H9 (cell line): ENCODE measurements around the gene TGDS. TPM values are rescaled to one million over a fixed set of nuclear protein-coding genes. Genes with fewer than 3 reads are reported as not detected.
"Not testable (repeated sequence)": the region's sequence is repeated elsewhere in the genome, so short reads cannot be mapped to it uniquely, and the experiment has no call there.

Source experiments
- DNase-seq: peaks from one replicate; pipeline ENCODE4 v3.0.0-alpha.2; 2017
- H2AFZ ChIP-seq: one replicate; pipeline ENCODE4 v1.6.1; 2013; ENCODE audit warnings: mild to moderate bottlenecking, low read length, control low read depth, moderate library complexity
- H2AK5ac ChIP-seq: 2 replicates; pipeline ENCODE4 v1.6.1; 2013; ENCODE audit warnings: low read length, control low read depth, mixed read lengths; ENCODE audit not compliant: insufficient read length
- H2BK120ac ChIP-seq: one replicate; pipeline ENCODE4 v1.6.1; 2013; ENCODE audit warnings: low read depth, mild to moderate bottlenecking, low read length, control low read depth, inconsistent platforms; ENCODE audit not compliant: poor library complexity, severe bottlenecking
- H2BK12ac ChIP-seq: 2 replicates; pipeline ENCODE4 v1.6.1; 2013; ENCODE audit warnings: low read length, control low read depth, mixed read lengths, low read depth; ENCODE audit not compliant: insufficient read length
- H2BK15ac ChIP-seq: 2 replicates; pipeline ENCODE4 v1.6.1; 2013; ENCODE audit warnings: low read depth, low read length, control low read depth
- H2BK20ac ChIP-seq: one replicate; pipeline ENCODE4 v1.6.1; 2013; ENCODE audit warnings: low read depth, mild to moderate bottlenecking, low read length, control low read depth, inconsistent platforms; ENCODE audit not compliant: poor library complexity, severe bottlenecking
- H2BK5ac ChIP-seq: 2 replicates; pipeline ENCODE4 v1.6.1; 2013; ENCODE audit warnings: low read length, control low read depth, mixed read lengths; ENCODE audit not compliant: insufficient read length
- H3K14ac ChIP-seq: 2 replicates; pipeline ENCODE4 v1.6.1; 2013; ENCODE audit warnings: low read length, control low read depth; ENCODE audit not compliant: insufficient read depth
- H3K18ac ChIP-seq: 2 replicates; pipeline ENCODE4 v1.6.1; 2013; ENCODE audit warnings: low read depth, mild to moderate bottlenecking, mixed read lengths, low read length, control low read depth; ENCODE audit not compliant: insufficient read length
- H3K23ac ChIP-seq: 2 replicates; pipeline ENCODE4 v1.6.1; 2013; ENCODE audit warnings: low read length, control low read depth, mixed read lengths, low read depth; ENCODE audit not compliant: insufficient read length
- H3K23me2 ChIP-seq: 2 replicates; pipeline ENCODE4 v1.6.1; 2013; ENCODE audit warnings: low read depth, mild to moderate bottlenecking, mixed read lengths, low read length, control low read depth; ENCODE audit not compliant: insufficient read length, poor library complexity, severe bottlenecking
- H3K27ac ChIP-seq: 2 replicates; pipeline ENCODE4 v1.5.1; 2013; ENCODE audit warnings: low read length, control low read depth, mixed read lengths, low read depth; ENCODE audit not compliant: insufficient read length
- H3K27me3 ChIP-seq: 2 replicates; pipeline ENCODE4 v1.6.1; 2013; ENCODE audit warnings: low read length, control low read depth, inconsistent platforms; ENCODE audit not compliant: insufficient read depth
- H3K4ac ChIP-seq: 2 replicates; pipeline ENCODE4 v1.6.1; 2013; ENCODE audit warnings: low read depth, mild to moderate bottlenecking, control low read depth, inconsistent platforms, low read length, moderate library complexity
- H3K4me1 ChIP-seq: 2 replicates; pipeline ENCODE4 v1.6.1; 2013; ENCODE audit warnings: low read length, control low read depth, inconsistent platforms; ENCODE audit not compliant: insufficient read depth
- H3K4me2 ChIP-seq: 2 replicates; pipeline ENCODE4 v1.6.1; 2013; ENCODE audit warnings: low read length, control low read depth, mixed read lengths; ENCODE audit not compliant: insufficient read length, insufficient read depth
- H3K56ac ChIP-seq: 2 replicates; pipeline ENCODE4 v1.6.1; 2013; ENCODE audit warnings: low read depth, mild to moderate bottlenecking, mixed read lengths, low read length, control low read depth; ENCODE audit not compliant: insufficient read length
- H3K79me1 ChIP-seq: 2 replicates; pipeline ENCODE4 v1.6.1; 2013; ENCODE audit warnings: low read depth, mild to moderate bottlenecking, moderate library complexity, low read length, control low read depth, inconsistent platforms; ENCODE audit not compliant: insufficient read depth, poor library complexity, severe bottlenecking
- H3K79me2 ChIP-seq: 2 replicates; pipeline ENCODE4 v1.6.1; 2013; ENCODE audit warnings: low read length, control low read depth, inconsistent platforms; ENCODE audit not compliant: insufficient read depth
- H3K9ac ChIP-seq: 2 replicates; pipeline ENCODE4 v1.6.1; 2013; ENCODE audit warnings: low read length, control low read depth, mixed read lengths; ENCODE audit not compliant: insufficient read length; ENCODE audit errors: extremely low read depth
- H3K9me3 ChIP-seq: one replicate; pipeline ENCODE4 v1.6.1; 2013; ENCODE audit warnings: low read depth, low read length, inconsistent platforms; ENCODE audit not compliant: control insufficient read depth
- H3T11ph ChIP-seq: one replicate; pipeline ENCODE4 v1.6.1; 2013; ENCODE audit warnings: mild to moderate bottlenecking, low read length, control low read depth, inconsistent platforms
- H4K20me1 ChIP-seq: one replicate; pipeline ENCODE4 v1.6.1; 2013; ENCODE audit not compliant: control insufficient read depth, insufficient read length, insufficient read depth
- H4K5ac ChIP-seq: 2 replicates; pipeline ENCODE4 v1.6.1; 2013; ENCODE audit warnings: low read depth, mild to moderate bottlenecking, mixed read lengths, low read length, control low read depth; ENCODE audit not compliant: insufficient read length
- H4K8ac ChIP-seq: replicated peaks from 2 replicates; pipeline ENCODE4 v1.6.1; 2013; ENCODE audit warnings: low read length, control low read depth, mixed read lengths, low read depth; ENCODE audit not compliant: insufficient read length
- H4K91ac ChIP-seq: 2 replicates; pipeline ENCODE4 v1.6.1; 2013; ENCODE audit warnings: low read depth, mild to moderate bottlenecking, moderate library complexity, mixed read lengths, low read length, control low read depth; ENCODE audit not compliant: insufficient read length
- H3K27ac Mint-ChIP-seq, 3 experiments: 2 replicates in 2 of 3; 3 replicates in 1 of 3; pipeline ENCODE4 v1.8.0; 2020 to 2021; ENCODE audit warnings: mixed read lengths in 3 of 3, mild to moderate bottlenecking in 1 of 3, moderate library complexity in 1 of 3
- H3K27me3 Mint-ChIP-seq: 2 replicates; pipeline ENCODE4 v1.8.0; 2021; ENCODE audit warnings: low read depth, mild to moderate bottlenecking, moderate library complexity, mixed read lengths
- H3K36me3 Mint-ChIP-seq, 3 experiments: 2 replicates in 2 of 3; 3 replicates in 1 of 3; pipeline ENCODE4 v1.8.0; 2020 to 2021; ENCODE audit warnings: low read depth in 3 of 3, mixed read lengths in 3 of 3; ENCODE audit not compliant: insufficient read depth in 1 of 3
- H3K4me1 Mint-ChIP-seq, 2 experiments: 2 replicates each; pipeline ENCODE4 v1.8.0; 2020; ENCODE audit warnings: mixed read lengths in 2 of 2
- H3K4me3 Mint-ChIP-seq, 2 experiments: 2 replicates in 1 of 2; 3 replicates in 1 of 2; pipeline ENCODE4 v1.8.0; 2020 to 2021; ENCODE audit warnings: mild to moderate bottlenecking in 2 of 2, mixed read lengths in 2 of 2, moderate library complexity in 1 of 2
- H3K9me3 Mint-ChIP-seq, 2 experiments: 2 replicates in 1 of 2; 3 replicates in 1 of 2; pipeline ENCODE4 v1.8.0; 2020; ENCODE audit warnings: mild to moderate bottlenecking in 2 of 2, mixed read lengths in 2 of 2, moderate library complexity in 1 of 2
- CTCF ChIP-seq: fragments of 200-600 bp; sonication (generic); conservative IDR thresholded peaks from 3 replicates; pipeline ENCODE4 v1.8.0; 2021; ENCODE audit warnings: antibody characterized with exemption, mild to moderate bottlenecking
- WGBS: extraction: QIAGEN DNeasy Blood & Tissue Kit; methylation state at CpG from one replicate; pipeline ENCODE4 v1.1.7; 2013; ENCODE audit warnings: missing lambda C conversion rate, low lambda C conversion rate, mixed read lengths; ENCODE audit not compliant: insufficient read length; ENCODE audit errors: extremely low coverage; 5-methylcytosine and 5-hydroxymethylcytosine counted together
- total RNA-seq: library from RNA; stranded (reverse); gene quantifications from 2 replicates; pipeline ENCODE4 v1.2.1, GENCODE V29; 2021

TGDS gene
- total RNA-seq, 1 experiment from 2014 or later: 13.9 TPM

DNA sequence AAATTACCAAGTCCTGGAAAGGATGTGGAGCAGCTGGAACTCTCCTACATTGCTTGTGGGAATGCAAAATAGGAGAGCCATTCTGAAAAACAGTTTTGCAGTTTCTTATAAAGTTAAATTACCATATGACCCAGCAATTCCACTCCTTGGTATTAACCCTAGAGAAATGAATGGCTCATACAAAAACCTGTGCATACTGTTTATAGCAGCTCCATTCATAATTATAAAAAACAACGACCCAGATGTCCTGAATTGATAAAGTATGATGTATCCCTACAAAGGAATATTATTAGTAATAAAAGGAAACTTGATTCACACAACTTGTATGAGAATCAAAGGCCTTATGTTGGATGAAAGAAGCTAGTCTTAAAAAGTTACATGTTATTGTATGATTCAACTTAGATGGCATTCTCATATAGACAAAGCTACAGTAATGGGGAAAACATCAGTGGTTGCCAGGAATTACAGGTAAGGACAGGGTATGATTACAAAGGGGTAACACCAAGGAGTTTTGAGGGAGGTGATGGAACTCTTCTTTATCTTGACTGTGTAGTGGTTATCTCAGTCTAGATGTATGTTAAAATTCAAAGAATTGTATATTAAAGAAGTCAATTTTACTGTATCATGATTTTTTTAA, 41.1 kb upstream of the TGDS start:
- Mint-ChIP-seq H3K27ac (no peak overlapping the region), H3K4me3 (no peak overlapping the region), H3K4me1 (peaks cover 19 to 23% of the 10 kb centered on the region in 2 experiments), H3K27me3 (no peaks in the 10 kb centered on the region), H3K36me3 (peaks cover 3 to 8% (median 4%) of the 10 kb centered on the region in 3 experiments; a peak in 5 of 7 replicates), H3K9me3 (peaks cover 8 to 11% of the 10 kb centered on the region in 2 experiments)
- H3T11ph ChIP-seq: no peak overlapping the region
- H3K79me1 ChIP-seq: no peaks in the 10 kb centered on the region
- TF ChIP-seq CTCF: no peak
- H2BK5ac ChIP-seq: no peak overlapping the region
- no peak overlapping the region for H2AFZ ChIP-seq
- no CpG with 5 or more reads among the region's 1 CpG for WGBS
- H2BK12ac ChIP-seq: no peak overlapping the region
- H3K23ac ChIP-seq: no peak overlapping the region
- H3K4me1 ChIP-seq: peaks cover 8% of the 10 kb centered on the region; the same call in 1 of the 2 replicates
- H3K14ac ChIP-seq: no peak overlapping the region
- H2BK20ac ChIP-seq: no peak overlapping the region
- H3K23me2 ChIP-seq: no peaks in the 10 kb centered on the region
- no peaks in the 10 kb centered on the region for H4K20me1 ChIP-seq
- H2BK15ac ChIP-seq: no peak overlapping the region
- no peak overlapping the region for H3K56ac ChIP-seq
- H3K9me3 ChIP-seq: no peaks in the 10 kb centered on the region
- no peak overlapping the region for H3K9ac ChIP-seq
- no peak for DNase-seq
- H2AK5ac ChIP-seq: no peak overlapping the region
- H4K8ac ChIP-seq: no peak overlapping the region
- H2BK120ac ChIP-seq: no peak overlapping the region
- H3K27me3 ChIP-seq: no peaks in the 10 kb centered on the region
- no peak overlapping the region for H4K5ac ChIP-seq
- no peak overlapping the region for H3K4me2 ChIP-seq
- H4K91ac ChIP-seq: no peak overlapping the region
- no peak overlapping the region for H3K27ac ChIP-seq
- no peak overlapping the region for H3K4ac ChIP-seq
- H3K79me2 ChIP-seq: no peaks in the 10 kb centered on the region
- H3K18ac ChIP-seq: no peak overlapping the region

DNA sequence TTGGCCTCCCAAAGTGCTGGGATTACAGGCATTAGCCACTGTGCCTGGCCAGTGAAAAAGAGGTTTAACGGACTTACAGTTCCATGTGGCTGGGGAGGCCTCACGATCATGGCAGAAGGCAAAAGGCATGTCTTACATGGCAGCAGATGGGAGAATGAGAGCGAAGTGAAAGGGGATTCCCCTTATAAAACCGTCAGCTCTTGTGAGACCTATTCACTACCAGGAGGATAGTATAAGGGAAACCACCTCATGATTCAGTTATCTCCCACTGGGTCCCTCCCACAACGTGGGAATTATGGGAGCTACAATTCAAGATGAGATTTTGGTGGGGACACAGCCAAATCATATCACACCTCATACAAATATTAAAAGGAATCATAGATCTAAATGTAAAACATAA, 40.1 kb upstream of the TGDS start:
- H3K9me3 ChIP-seq, H3K27ac ChIP-seq, H3K36me3 Mint-ChIP-seq, H2AK5ac ChIP-seq, H3T11ph ChIP-seq, H3K4me2 ChIP-seq, H2BK15ac ChIP-seq, H3K4ac ChIP-seq, H2BK120ac ChIP-seq, H3K56ac ChIP-seq, H2BK5ac ChIP-seq, H4K5ac ChIP-seq, H3K4me3 Mint-ChIP-seq, H3K27me3 ChIP-seq, DNase-seq, H2BK20ac ChIP-seq, H2AFZ ChIP-seq, H4K20me1 ChIP-seq, H3K4me1 ChIP-seq, H3K27me3 Mint-ChIP-seq, H3K9ac ChIP-seq, H3K23ac ChIP-seq, H3K23me2 ChIP-seq, H4K8ac ChIP-seq, H3K18ac ChIP-seq, H3K79me2 ChIP-seq, H4K91ac ChIP-seq, H3K79me1 ChIP-seq, H2BK12ac ChIP-seq, H3K14ac ChIP-seq: not testable (repeated sequence)
- peaks cover 19 to 26% of the 10 kb centered on the region in 2 experiments for H3K4me1 Mint-ChIP-seq
- 0 out of 7 replicates have a peak overlapping the region, but pooled peaks of 1 of the 3 experiments have one; percentile 30 for H3K27ac Mint-ChIP-seq
- WGBS: no CpG with 5 or more reads among the region's 5 CpGs
- peaks cover 8 to 11% of the 10 kb centered on the region in 2 experiments for H3K9me3 Mint-ChIP-seq
